MM.1S (cell line): Measurements from ENCODE around the gene EPHB6.

Source experiments
- DNase-seq: peaks from one replicate; pipeline ENCODE4 v3.0.0-alpha.2; 2015
- H2AFZ ChIP-seq: fragments of 300-600 bp; sonication (generic); 2 replicates; pipeline ENCODE4 v1.6.0; 2016; ENCODE audit warnings: antibody characterized with exemption, low read length
- H3F3A ChIP-seq: fragments of 300-600 bp; sonication (generic); 2 replicates; pipeline ENCODE4 v1.6.1; 2016; ENCODE audit warnings: mild to moderate bottlenecking, antibody characterized with exemption, low read length, moderate library complexity, mixed read lengths; ENCODE audit not compliant: insufficient read depth
- H3K27ac ChIP-seq: fragments of 300-600 bp; sonication (generic); 2 replicates; pipeline ENCODE4 v1.5.1; 2016; ENCODE audit warnings: mild to moderate bottlenecking, low read length
- H3K27me3 ChIP-seq: fragments of 300-600 bp; sonication (generic); replicated peaks from 2 replicates; pipeline ENCODE4 v1.6.0; 2016; ENCODE audit warnings: low read length; ENCODE audit not compliant: insufficient read depth
- H3K36me3 ChIP-seq: fragments of 300-600 bp; sonication (generic); replicated peaks from 2 replicates; pipeline ENCODE4 v1.6.1; 2016; ENCODE audit warnings: mild to moderate bottlenecking, low read length, mixed read lengths; ENCODE audit not compliant: insufficient read depth
- H3K4me1 ChIP-seq: fragments of 300-600 bp; sonication (generic); 2 replicates; pipeline ENCODE4 v1.6.1; 2016; ENCODE audit warnings: low read length, mixed read lengths
- H3K4me2 ChIP-seq: fragments of 300-600 bp; sonication (generic); 2 replicates; pipeline ENCODE4 v1.6.0; 2016; ENCODE audit warnings: low read depth, low read length
- H3K4me3 ChIP-seq: fragments of 300-600 bp; sonication (generic); 2 replicates; pipeline ENCODE4 v1.5.1; 2016; ENCODE audit warnings: low read length, mixed read lengths
- H3K79me2 ChIP-seq: fragments of 300-600 bp; sonication (generic); 2 replicates; pipeline ENCODE4 v1.6.1; 2016; ENCODE audit warnings: mixed run types, low read length, mixed read lengths
- H3K9ac ChIP-seq: fragments of 300-600 bp; sonication (generic); 2 replicates; pipeline ENCODE4 v1.6.1; 2016; ENCODE audit warnings: low read length, mixed read lengths
- H3K9me2 ChIP-seq: fragments of 300-600 bp; sonication (generic); replicated peaks from 2 replicates; pipeline ENCODE4 v1.6.1; 2016; ENCODE audit warnings: mild to moderate bottlenecking, low read length, mixed read lengths; ENCODE audit not compliant: insufficient read depth
- H3K9me3 ChIP-seq: fragments of 300-600 bp; sonication (generic); replicated peaks from 2 replicates; pipeline ENCODE4 v1.6.1; 2016; ENCODE audit warnings: mild to moderate bottlenecking, low read length, mixed read lengths; ENCODE audit not compliant: insufficient read depth
- H4K20me1 ChIP-seq: fragments of 300-600 bp; sonication (generic); 2 replicates; pipeline ENCODE4 v1.6.1; 2016; ENCODE audit warnings: mild to moderate bottlenecking, low read length, moderate library complexity, mixed read lengths; ENCODE audit not compliant: insufficient read depth
- CTCF ChIP-seq: fragments of 300-600 bp; sonication (generic); IDR thresholded peaks from 2 replicates; pipeline ENCODE4 v1.5.1; 2016; ENCODE audit warnings: antibody characterized with exemption, low read length, mixed read lengths
- EZH2 ChIP-seq: fragments of 300-600 bp; sonication (generic); optimal IDR thresholded peaks from 2 replicates; pipeline ENCODE3; 2017; ENCODE audit warnings: low read depth, mild to moderate bottlenecking, antibody characterized with exemption, low read length, mixed read lengths
- EZH2phosphoT487 ChIP-seq: fragments of 300-600 bp; sonication (generic); IDR thresholded peaks from 2 replicates; pipeline ENCODE4 v1.6.1; 2018; ENCODE audit warnings: antibody characterized with exemption, low read length

EPHB6 gene

GRCh38 chr7:142813226-142813625, 41.6 kb upstream of the EPHB6 start:
- Histone ChIP-seq H3K9ac (no peak overlapping the region), H3K4me3 (no peak overlapping the region), H3K79me2 (no peaks in the 10 kb centered on the region), H3F3A (peaks cover 23% of the 10 kb centered on the region), H3K36me3 (no peaks in the 10 kb centered on the region), H3K27me3 (no peaks in the 10 kb centered on the region), H3K9me3 (no peaks in the 10 kb centered on the region), H3K4me2 (no peak overlapping the region), H3K27ac (no peak overlapping the region), H3K9me2 (no peaks in the 10 kb centered on the region), H4K20me1 (no peaks in the 10 kb centered on the region), H3K4me1 (peaks cover 25% of the 10 kb centered on the region), H2AFZ (no peak overlapping the region)
- no peak for DNase-seq
- TF ChIP-seq EZH2phosphoT487 = no peak

- Histone ChIP-seq H3K9me3 (no peaks in the 10 kb centered on the region), H3K27ac (no peak overlapping the region), H3K4me1 (peaks cover 25% of the 10 kb centered on the region), H3K27me3 (no peaks in the 10 kb centered on the region), H4K20me1 (no peaks in the 10 kb centered on the region), H3K4me2 (no peak overlapping the region), H3K9ac (no peak overlapping the region), H3K79me2 (no peaks in the 10 kb centered on the region), H3K9me2 (no peaks in the 10 kb centered on the region), H2AFZ (no peak overlapping the region), H3F3A (peaks cover 18% of the 10 kb centered on the region), H3K36me3 (no peaks in the 10 kb centered on the region), H3K4me3 (no peak overlapping the region)
- no peak for TF ChIP-seq EZH2
- TF ChIP-seq EZH2phosphoT487 = no peak
- no peak for TF ChIP-seq CTCF
- no peak for DNase-seq
Observed at GRCh38 chr7:142813699-142814098, 41.2 kb upstream of the EPHB6 start.

- Histone ChIP-seq H2AFZ (no peak overlapping the region), H3K4me2 (no peak overlapping the region), H3K9me3 (no peaks in the 10 kb centered on the region), H4K20me1 (no peaks in the 10 kb centered on the region), H3K9me2 (no peaks in the 10 kb centered on the region), H3K9ac (no peak overlapping the region), H3K4me3 (no peak overlapping the region), H3K4me1 (peaks cover 30% of the 10 kb centered on the region), H3K36me3 (no peaks in the 10 kb centered on the region), H3K79me2 (no peaks in the 10 kb centered on the region), H3F3A (peaks cover 11% of the 10 kb centered on the region), H3K27me3 (no peaks in the 10 kb centered on the region), H3K27ac (no peak overlapping the region)
- no peak for DNase-seq
- TF ChIP-seq EZH2phosphoT487 (no peak), CTCF (no peak), EZH2 (no peak)
Observed at GRCh38 chr7:142814451-142814850, 40.4 kb upstream of the EPHB6 start.

- H3K79me2 ChIP-seq = no peaks in the 10 kb centered on the region
- no peak overlapping the region for H3K4me2 ChIP-seq
- no peaks in the 10 kb centered on the region for H3K9me3 ChIP-seq
- DNase-seq = no peak
- H3F3A ChIP-seq = peaks cover 4% of the 10 kb centered on the region
- H3K27me3 ChIP-seq = no peaks in the 10 kb centered on the region
- no peak for TF ChIP-seq EZH2phosphoT487
- no peak for TF ChIP-seq CTCF
- no peak for TF ChIP-seq EZH2
- peaks cover 23% of the 10 kb centered on the region for H3K4me1 ChIP-seq
- no peaks in the 10 kb centered on the region for H3K9me2 ChIP-seq
- no peak overlapping the region for H3K27ac ChIP-seq
- H2AFZ ChIP-seq = no peak overlapping the region
- H4K20me1 ChIP-seq = no peaks in the 10 kb centered on the region
- no peak overlapping the region for H3K4me3 ChIP-seq
- no peaks in the 10 kb centered on the region for H3K36me3 ChIP-seq
- no peak overlapping the region for H3K9ac ChIP-seq
Observed at GRCh38 chr7:142815134-142815533, 39.7 kb upstream of the EPHB6 start.
